Suprapubic skin (tissue), 4 donors: ENCODE results near the gene DNAH11.

Experiments used
- POLR2A ChIP-seq, 2 donors: fragments of 450-650 bp; IDR thresholded peaks; one replicate each; pipeline ENCODE4 v1.6.1; 2017; ENCODE audit warnings: antibody characterized with exemption in 2 of 2, mild to moderate bottlenecking in 2 of 2, moderate library complexity in 2 of 2
- POLR2AphosphoS5 ChIP-seq, 3 donors: sonication (generic); formaldehyde crosslinking; IDR thresholded peaks; one replicate each; pipeline ENCODE4 v1.6.1; 2017; ENCODE audit warnings: antibody characterized with exemption in 3 of 3
- TF ChIP-seq, protein P1 (sequence below), 2 donors: fragments of 200-600 bp in 1 of 2; fragments of 450-650 bp in 1 of 2; sonication (generic) in 1 of 2; IDR thresholded peaks; one replicate each; pipeline ENCODE4 v1.5.1; 2016 to 2019; ENCODE audit warnings: antibody characterized with exemption in 2 of 2, mild to moderate bottlenecking in 1 of 2, moderate library complexity in 1 of 2

DNA sequence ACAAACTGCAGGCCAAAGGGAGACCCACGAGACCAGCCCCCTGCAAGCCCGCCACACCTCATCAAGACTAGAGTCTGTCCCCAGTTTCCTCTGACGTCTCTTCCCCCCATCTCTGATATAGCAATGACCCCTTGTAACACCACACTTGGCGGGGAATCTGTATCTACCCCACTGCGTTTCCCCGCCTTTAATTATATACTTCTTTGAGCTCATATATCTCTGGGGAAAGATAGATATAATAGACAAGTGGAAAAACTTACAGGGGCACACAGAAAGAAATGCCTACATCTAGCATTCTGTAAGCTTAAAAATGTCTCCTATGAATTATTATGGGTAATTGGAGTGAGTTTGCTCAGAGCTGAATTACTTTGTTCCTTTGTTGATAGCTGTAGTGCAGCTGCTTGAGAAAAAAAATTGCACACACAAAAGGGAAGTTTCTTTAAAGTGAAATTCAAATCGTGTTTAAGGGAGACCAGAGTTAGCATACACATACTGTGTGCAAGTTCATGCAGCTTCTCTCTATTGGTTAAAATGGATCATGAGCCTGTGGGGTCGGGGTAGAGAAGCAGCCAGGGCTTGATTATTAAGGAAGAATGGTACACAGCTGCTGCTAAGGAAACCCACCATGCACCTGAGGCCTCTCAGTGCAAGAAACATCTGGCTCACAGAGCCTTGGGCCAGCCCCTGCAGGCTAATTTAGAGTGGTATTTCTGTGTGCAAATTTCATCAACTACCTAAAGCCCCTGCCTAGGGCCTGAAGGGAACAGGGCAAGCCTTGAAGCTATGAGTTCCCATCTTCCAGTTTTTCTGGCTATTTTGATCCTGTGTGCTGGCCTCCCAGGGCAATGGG, 370.3 kb downstream of the DNAH11 start:
- TF ChIP-seq, protein P1, sequence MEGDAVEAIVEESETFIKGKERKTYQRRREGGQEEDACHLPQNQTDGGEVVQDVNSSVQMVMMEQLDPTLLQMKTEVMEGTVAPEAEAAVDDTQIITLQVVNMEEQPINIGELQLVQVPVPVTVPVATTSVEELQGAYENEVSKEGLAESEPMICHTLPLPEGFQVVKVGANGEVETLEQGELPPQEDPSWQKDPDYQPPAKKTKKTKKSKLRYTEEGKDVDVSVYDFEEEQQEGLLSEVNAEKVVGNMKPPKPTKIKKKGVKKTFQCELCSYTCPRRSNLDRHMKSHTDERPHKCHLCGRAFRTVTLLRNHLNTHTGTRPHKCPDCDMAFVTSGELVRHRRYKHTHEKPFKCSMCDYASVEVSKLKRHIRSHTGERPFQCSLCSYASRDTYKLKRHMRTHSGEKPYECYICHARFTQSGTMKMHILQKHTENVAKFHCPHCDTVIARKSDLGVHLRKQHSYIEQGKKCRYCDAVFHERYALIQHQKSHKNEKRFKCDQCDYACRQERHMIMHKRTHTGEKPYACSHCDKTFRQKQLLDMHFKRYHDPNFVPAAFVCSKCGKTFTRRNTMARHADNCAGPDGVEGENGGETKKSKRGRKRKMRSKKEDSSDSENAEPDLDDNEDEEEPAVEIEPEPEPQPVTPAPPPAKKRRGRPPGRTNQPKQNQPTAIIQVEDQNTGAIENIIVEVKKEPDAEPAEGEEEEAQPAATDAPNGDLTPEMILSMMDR (IDR thresholded peaks at IDR 0.05), result no peak
- TF ChIP-seq POLR2AphosphoS5 (IDR thresholded peaks at IDR 0.05) (no peak), POLR2A (IDR thresholded peaks at IDR 0.05) (no peak)
